ENCODE results near the gene ATP6V0E1. TPM values are rescaled to one million over a fixed set of nuclear protein-coding genes. Genes with fewer than 3 reads are reported as not detected.

The ATP6V0E1 gene
- total RNA-seq, 1 donor from 2014 or later, result 91.3 TPM

GRCh38 chr5:173078878-173079277 lies 95.3 kb downstream of the ATP6V0E1 start:
- no peak overlapping the region for H3K27ac ChIP-seq (ENCODE audit: low read depth, low read length)
- H3K4me1 ChIP-seq (ENCODE audit: control insufficient read depth in 3 of 3, insufficient read depth in 3 of 3, low read length in 3 of 3), result peaks cover 4 to 8% (median 5%) of the 10 kb centered on the region in 3 donors
- H3K9ac ChIP-seq (ENCODE audit: low read depth in 1 of 3, low read length in 3 of 3), result peak overlapping the region in 1 of 3 donors; percentile 25
- H3K36me3 ChIP-seq (ENCODE audit: control insufficient read depth in 3 of 3, insufficient read depth in 3 of 3, low read length in 3 of 3), result peaks cover 4 to 7% (median 6%) of the 10 kb centered on the region in 3 donors
- no peaks in the 10 kb centered on the region for H3K9me3 ChIP-seq (ENCODE audit: control insufficient read depth in 3 of 3, low read length in 3 of 3)
- no peak overlapping the region for H3K4me3 ChIP-seq (ENCODE audit: low read length in 3 of 3)
- H3K27me3 ChIP-seq (ENCODE audit: control insufficient read depth in 3 of 3, insufficient read depth in 3 of 3, low read length in 3 of 3), result no peaks in the 10 kb centered on the region

Small RNA genes within 50 kb of the gene (small RNA-seq; reads per million reads assigned to genes)
- not detected for gene RF00019
- gene SNORA74B, result 9.5 reads per million, percentile 92 among the genes with 10 or more reads in this experiment

Other genes with a start within 250 kb of the ATP6V0E1 start
- 67.3 TPM for gene DUSP1, start 212.6 kb upstream of the ATP6V0E1 start, total RNA-seq
- 46.4 TPM for gene ERGIC1, start 149.5 kb upstream of the ATP6V0E1 start, total RNA-seq
- 11.5 TPM for gene RPL26L1, start 24.3 kb upstream of the ATP6V0E1 start, total RNA-seq
- gene CREBRF, start 72.6 kb downstream of the ATP6V0E1 start, total RNA-seq, result 12.0 TPM
- gene BNIP1, start 160.8 kb downstream of the ATP6V0E1 start, total RNA-seq, result 15.7 TPM